A673 (cell line): Measurements from ENCODE around the gene NEK1.

Source experiments
- EZH2 ChIP-seq: fragments of 200-600 bp; sonication (generic); IDR thresholded peaks from 2 replicates; pipeline ENCODE4 v1.6.1; 2017; ENCODE audit warnings: borderline replicate concordance, low read depth, mild to moderate bottlenecking, mixed read lengths, antibody characterized with exemption, low read length; ENCODE audit not compliant: poor library complexity, severe bottlenecking
- TF ChIP-seq, protein P1 (sequence below): fragments of 300-800, 200-600 bp; sonication (generic); conservative IDR thresholded peaks from 2 replicates; pipeline ENCODE4 v1.5.1; 2017; ENCODE audit warnings: low read depth, mild to moderate bottlenecking, antibody characterized with exemption, low read length, moderate library complexity, mixed read lengths

DNA sequence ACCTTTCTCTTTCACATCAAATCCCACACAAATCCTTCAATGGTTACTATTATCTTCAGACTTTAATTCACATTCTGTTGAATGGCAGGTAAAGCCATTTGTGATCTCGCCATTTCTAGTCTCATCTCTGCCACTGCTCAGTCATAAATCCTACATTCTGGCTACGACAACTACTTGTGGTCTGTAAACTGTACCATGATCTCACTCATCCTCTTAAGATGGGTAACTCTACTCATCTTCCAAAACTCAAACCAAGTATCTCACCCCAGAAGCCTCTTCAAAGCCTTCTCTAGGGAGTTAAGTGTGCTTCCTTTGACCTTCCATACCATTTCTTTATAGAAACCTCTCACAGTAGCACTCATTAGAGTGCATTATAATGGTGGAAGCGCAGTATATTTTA is 101.8 kb downstream of the NEK1 start:
- TF ChIP-seq, protein P1, sequence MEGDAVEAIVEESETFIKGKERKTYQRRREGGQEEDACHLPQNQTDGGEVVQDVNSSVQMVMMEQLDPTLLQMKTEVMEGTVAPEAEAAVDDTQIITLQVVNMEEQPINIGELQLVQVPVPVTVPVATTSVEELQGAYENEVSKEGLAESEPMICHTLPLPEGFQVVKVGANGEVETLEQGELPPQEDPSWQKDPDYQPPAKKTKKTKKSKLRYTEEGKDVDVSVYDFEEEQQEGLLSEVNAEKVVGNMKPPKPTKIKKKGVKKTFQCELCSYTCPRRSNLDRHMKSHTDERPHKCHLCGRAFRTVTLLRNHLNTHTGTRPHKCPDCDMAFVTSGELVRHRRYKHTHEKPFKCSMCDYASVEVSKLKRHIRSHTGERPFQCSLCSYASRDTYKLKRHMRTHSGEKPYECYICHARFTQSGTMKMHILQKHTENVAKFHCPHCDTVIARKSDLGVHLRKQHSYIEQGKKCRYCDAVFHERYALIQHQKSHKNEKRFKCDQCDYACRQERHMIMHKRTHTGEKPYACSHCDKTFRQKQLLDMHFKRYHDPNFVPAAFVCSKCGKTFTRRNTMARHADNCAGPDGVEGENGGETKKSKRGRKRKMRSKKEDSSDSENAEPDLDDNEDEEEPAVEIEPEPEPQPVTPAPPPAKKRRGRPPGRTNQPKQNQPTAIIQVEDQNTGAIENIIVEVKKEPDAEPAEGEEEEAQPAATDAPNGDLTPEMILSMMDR, result no peak
- no peak for TF ChIP-seq EZH2
